Adipocyte (in vitro differentiated cells): ENCODE measurements around the gene METTL4.
"Not testable (repeated sequence)": the region's sequence is repeated elsewhere in the genome, so short reads cannot be mapped to it uniquely, and the experiment has no call there.

Source experiments
- DNase-seq: peaks from one replicate; pipeline ENCODE4 v3.0.0-alpha.2; 2015; ENCODE audit warnings: low read depth
- H3K27me3 ChIP-seq: replicated peaks from 2 replicates; pipeline ENCODE4 v1.7.0; 2013; ENCODE audit warnings: mild to moderate bottlenecking, low read length, moderate library complexity; ENCODE audit not compliant: control insufficient read depth, insufficient read depth
- H3K36me3 ChIP-seq: 2 replicates; pipeline ENCODE4 v1.7.0; 2013; ENCODE audit warnings: low read length, mild to moderate bottlenecking, moderate library complexity; ENCODE audit not compliant: control insufficient read depth, insufficient read depth, severe bottlenecking
- H3K4me1 ChIP-seq: 2 replicates; pipeline ENCODE4 v1.7.0; 2013; ENCODE audit warnings: mild to moderate bottlenecking, low read length, moderate library complexity; ENCODE audit not compliant: control insufficient read depth, insufficient read depth
- H3K4me3 ChIP-seq: 2 replicates; pipeline ENCODE4 v1.7.0; 2013; ENCODE audit warnings: mild to moderate bottlenecking, low read length, moderate library complexity
- H3K9ac ChIP-seq: 2 replicates; pipeline ENCODE4 v1.7.0; 2013; ENCODE audit warnings: mild to moderate bottlenecking, low read length, moderate library complexity
- H3K9me3 ChIP-seq: 2 replicates; pipeline ENCODE4 v1.7.0; 2013; ENCODE audit warnings: mild to moderate bottlenecking, low read length, moderate library complexity; ENCODE audit not compliant: control insufficient read depth

METTL4 gene

DNA sequence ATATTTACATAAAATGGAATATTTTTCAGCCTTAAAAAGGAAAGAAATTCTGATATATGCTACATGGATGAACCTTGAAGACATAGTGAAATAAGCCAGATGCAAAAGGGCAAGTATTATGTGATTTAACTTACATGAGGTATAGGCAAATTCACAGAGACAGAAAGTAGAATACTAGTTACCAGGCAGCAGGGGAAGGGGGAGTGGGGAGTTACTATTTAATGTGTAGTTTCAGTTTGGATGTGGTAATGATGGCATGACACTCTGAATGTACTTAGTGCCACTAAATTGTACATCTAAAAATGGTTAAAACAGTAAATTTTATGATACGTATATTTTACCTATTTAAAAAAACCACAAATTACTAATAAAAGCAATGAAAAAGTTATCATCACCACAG lies 12.1 kb downstream of the METTL4 start:
- Histone ChIP-seq H3K36me3 (peaks cover 20% of the 10 kb centered on the region), H3K4me3 (no peak overlapping the region), H3K9ac (no peak overlapping the region), H3K9me3 (no peaks in the 10 kb centered on the region), H3K27me3 (no peaks in the 10 kb centered on the region), H3K4me1 (no peaks in the 10 kb centered on the region)
- no peak for DNase-seq

- H3K9ac ChIP-seq: no peak overlapping the region
- H3K9me3 ChIP-seq: no peaks in the 10 kb centered on the region
- peaks cover 21% of the 10 kb centered on the region for H3K36me3 ChIP-seq
- no peak for DNase-seq
- H3K27me3 ChIP-seq: no peaks in the 10 kb centered on the region
- H3K4me1 ChIP-seq: no peaks in the 10 kb centered on the region
- no peak overlapping the region for H3K4me3 ChIP-seq
These were observed 13.8 kb downstream of the METTL4 start for GRCh38 chr18:2557536-2557935.

GRCh38 chr18:2555895-2556294 lies 15.4 kb downstream of the METTL4 start:
- H3K4me3 ChIP-seq: no peak overlapping the region
- DNase-seq: no peak

GRCh38 chr18:2554696-2555095 lies 16.6 kb downstream of the METTL4 start:
- Histone ChIP-seq H3K27me3 (no peaks in the 10 kb centered on the region), H3K36me3 (peaks cover 9% of the 10 kb centered on the region), H3K9ac (no peak overlapping the region), H3K4me1 (no peaks in the 10 kb centered on the region), H3K4me3 (no peak overlapping the region), H3K9me3 (no peaks in the 10 kb centered on the region)
- DNase-seq: no peak

More at GRCh38 chr18:2555895-2556294, 15.4 kb downstream of the METTL4 start:
- Histone ChIP-seq H3K36me3 (peaks cover 9% of the 10 kb centered on the region), H3K27me3 (no peaks in the 10 kb centered on the region), H3K4me1 (no peaks in the 10 kb centered on the region), H3K9ac (no peak overlapping the region), H3K9me3 (no peaks in the 10 kb centered on the region)

GRCh38 chr18:2551425-2551824 lies 19.9 kb downstream of the METTL4 start:
- Histone ChIP-seq H3K4me3 (no peak overlapping the region), H3K36me3 (peaks cover 13% of the 10 kb centered on the region), H3K9ac (no peak overlapping the region), H3K27me3 (no peaks in the 10 kb centered on the region), H3K4me1 (no peaks in the 10 kb centered on the region), H3K9me3 (no peaks in the 10 kb centered on the region)
- DNase-seq: no peak

GRCh38 chr18:2549462-2549861 lies 21.8 kb downstream of the METTL4 start:
- H3K27me3 ChIP-seq: no peaks in the 10 kb centered on the region
- H3K4me1 ChIP-seq: no peaks in the 10 kb centered on the region
- H3K36me3 ChIP-seq: peaks cover 11% of the 10 kb centered on the region
- no peak overlapping the region for H3K9ac ChIP-seq
- H3K4me3 ChIP-seq: no peak overlapping the region
- DNase-seq: no peak
- no peaks in the 10 kb centered on the region for H3K9me3 ChIP-seq

DNA sequence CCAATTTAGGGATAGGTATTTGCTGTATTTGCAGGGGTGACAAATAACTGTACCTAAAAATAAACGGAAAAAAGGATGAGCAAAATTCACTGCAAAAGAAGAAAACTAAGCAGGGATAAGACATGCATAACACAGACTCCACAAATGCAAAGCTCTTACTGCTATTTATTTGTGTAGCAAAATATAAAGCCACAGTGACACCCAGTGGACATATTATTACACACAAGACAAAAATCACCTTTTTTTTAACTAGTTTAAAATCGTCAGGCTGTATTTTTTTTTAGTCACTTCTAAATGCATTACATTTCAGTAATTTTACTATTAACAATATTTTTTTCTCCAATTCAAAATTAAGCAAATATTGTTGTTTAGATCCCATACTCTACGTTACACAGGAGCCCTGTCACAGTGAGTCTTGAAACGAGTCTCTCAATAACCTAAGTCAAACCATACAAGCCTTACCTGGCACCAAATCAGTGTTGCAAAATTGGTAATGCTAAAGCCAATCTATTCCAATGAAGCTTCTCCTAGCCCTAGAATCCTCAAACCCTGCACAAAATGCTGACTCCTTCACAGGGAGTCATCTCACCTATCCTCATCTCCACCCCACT lies 23.7 kb downstream of the METTL4 start:
- Histone ChIP-seq H3K9ac (no peak overlapping the region), H3K9me3 (no peaks in the 10 kb centered on the region), H3K4me1 (no peaks in the 10 kb centered on the region), H3K4me3 (no peak overlapping the region), H3K27me3 (no peaks in the 10 kb centered on the region), H3K36me3 (peaks cover 8% of the 10 kb centered on the region)
- DNase-seq: peak; percentile 85

- no peak for DNase-seq
- H3K36me3 ChIP-seq: peaks cover 6% of the 10 kb centered on the region
- no peak overlapping the region for H3K9ac ChIP-seq
- no peaks in the 10 kb centered on the region for H3K9me3 ChIP-seq
- H3K4me1 ChIP-seq: no peaks in the 10 kb centered on the region
- H3K27me3 ChIP-seq: no peaks in the 10 kb centered on the region
- H3K4me3 ChIP-seq: no peak overlapping the region
These were observed 26.1 kb downstream of the METTL4 start for GRCh38 chr18:2545155-2545554.

GRCh38 chr18:2541925-2542563 lies 29.3 kb downstream of the METTL4 start:
- not testable (repeated sequence) for H3K9me3 ChIP-seq, H3K4me3 ChIP-seq, H3K36me3 ChIP-seq, H3K9ac ChIP-seq, H3K27me3 ChIP-seq
- peaks cover 21% of the 10 kb centered on the region for H3K4me1 ChIP-seq
- peak; percentile 76 for DNase-seq

GRCh38 chr18:2540575-2540974 lies 30.7 kb downstream of the METTL4 start:
- no peak for DNase-seq
- no peaks in the 10 kb centered on the region for H3K36me3 ChIP-seq
- peaks cover 30% of the 10 kb centered on the region for H3K4me1 ChIP-seq
- no peaks in the 10 kb centered on the region for H3K9me3 ChIP-seq
- H3K9ac ChIP-seq: no peak overlapping the region
- H3K27me3 ChIP-seq: no peaks in the 10 kb centered on the region
- H3K4me3 ChIP-seq: no peak overlapping the region

GRCh38 chr18:2538844-2539243 lies 32.5 kb downstream of the METTL4 start:
- Histone ChIP-seq H3K9ac (peak overlapping the region; percentile 42), H3K4me3 (no peak overlapping the region), H3K36me3 (peaks cover 3% of the 10 kb centered on the region), H3K27me3 (no peaks in the 10 kb centered on the region), H3K4me1 (peaks cover 30% of the 10 kb centered on the region), H3K9me3 (no peaks in the 10 kb centered on the region)
- DNase-seq: peak; percentile 56

DNA sequence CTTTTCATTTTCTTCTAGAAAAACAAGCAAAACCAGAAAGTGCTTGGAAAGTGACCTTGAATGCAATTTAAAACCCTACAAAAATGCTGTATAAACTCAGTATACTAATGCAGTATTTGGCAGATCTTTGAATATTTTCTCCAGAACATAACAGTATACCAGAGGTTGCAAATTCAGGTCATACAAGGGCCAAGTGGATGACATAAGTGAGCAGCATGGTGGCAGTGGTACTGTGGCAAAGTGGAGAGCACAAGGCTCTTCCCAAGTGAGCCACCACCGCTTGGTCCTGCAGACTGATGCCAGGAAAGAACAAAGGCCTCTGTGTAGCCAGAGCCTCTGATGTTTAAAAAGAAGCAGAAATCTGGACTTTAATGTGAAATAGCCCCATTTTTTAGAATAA lies 33.1 kb downstream of the METTL4 start:
- Histone ChIP-seq H3K4me1 (peaks cover 30% of the 10 kb centered on the region), H3K9ac (no peak overlapping the region), H3K27me3 (no peaks in the 10 kb centered on the region), H3K36me3 (peaks cover 3% of the 10 kb centered on the region), H3K4me3 (no peak overlapping the region), H3K9me3 (no peaks in the 10 kb centered on the region)
- DNase-seq: peak; percentile 34
